H7 (cell line): ENCODE results near the gene PRSS57. TPM values are rescaled to one million over a fixed set of nuclear protein-coding genes. Genes with fewer than 3 reads are reported as not detected.

Experiments used
- DNase-seq: peaks from one replicate; pipeline ENCODE4 v3.0.0; 2012
- H3K27me3 ChIP-seq: 2 replicates; pipeline ENCODE4 v1.6.0; 2011; ENCODE audit warnings: mild to moderate bottlenecking, low read length; ENCODE audit not compliant: control insufficient read depth, insufficient read depth
- H3K36me3 ChIP-seq: replicated peaks from 2 replicates; pipeline ENCODE4 v1.5.1; 2011; ENCODE audit warnings: low read length; ENCODE audit not compliant: control insufficient read depth, insufficient read depth
- H3K4me3 ChIP-seq: 2 replicates; pipeline ENCODE4 v1.5.1; 2011; ENCODE audit warnings: low read depth, mild to moderate bottlenecking, control low read depth, low read length, moderate library complexity; ENCODE audit not compliant: insufficient read depth
- total RNA-seq: library from RNA; depleted of rRNA; stranded (reverse); fragments of >200 nt; shearing (Covaris generic); gene quantifications from 2 replicates; pipeline ENCODE4 v1.2.3, GENCODE V29; 2014

Gene PRSS57
- total RNA-seq, 1 experiment from 2014 or later, result not detected

- no peak for DNase-seq
- H3K4me3 ChIP-seq, result no peak overlapping the region
- H3K27me3 ChIP-seq, result no peaks in the 10 kb centered on the region
- H3K36me3 ChIP-seq, result no peaks in the 10 kb centered on the region
These were observed 7.0 kb downstream of the PRSS57 start for GRCh38 chr19:688214-688613.

- Histone ChIP-seq H3K36me3 (no peaks in the 10 kb centered on the region), H3K27me3 (no peaks in the 10 kb centered on the region), H3K4me3 (no peak overlapping the region)
- DNase-seq, result no peak
These were observed 7.6 kb downstream of the PRSS57 start for GRCh38 chr19:687569-688166.

DNA sequence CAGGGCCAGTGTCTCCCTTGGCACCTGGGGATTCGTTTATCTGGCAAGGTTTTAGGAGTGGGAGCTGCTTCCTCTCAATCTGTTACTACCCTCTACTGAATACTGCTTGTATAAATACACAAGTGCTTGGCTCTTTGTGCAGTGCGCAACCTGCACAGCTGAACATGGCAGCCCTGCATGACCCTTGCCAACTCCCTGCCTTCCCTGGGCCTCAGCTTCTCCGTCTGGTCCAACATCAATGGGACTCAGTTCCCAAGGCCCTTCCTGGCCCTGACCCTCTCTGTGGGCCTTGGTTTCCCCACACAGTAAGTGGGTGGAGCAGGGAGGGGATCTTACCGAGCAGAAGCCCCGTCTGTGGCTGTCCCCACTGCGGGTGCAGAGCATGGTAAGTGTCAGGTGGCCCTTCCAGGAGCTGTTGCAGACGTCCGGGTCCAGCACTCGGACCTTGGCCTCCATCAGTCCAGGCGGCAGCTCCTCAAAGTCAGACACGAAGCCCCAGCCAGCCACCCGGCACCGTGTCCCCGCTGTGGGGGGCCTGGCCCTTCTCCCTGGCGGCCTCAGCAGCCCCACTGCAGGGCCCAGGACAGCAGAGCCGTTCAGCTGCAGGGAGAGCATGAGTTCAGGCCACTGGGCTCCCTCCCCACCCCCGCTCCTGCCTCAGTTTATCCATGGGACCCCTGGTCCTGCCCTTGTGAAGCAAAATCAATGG lies 8.5 kb downstream of the PRSS57 start:
- no peaks in the 10 kb centered on the region for H3K36me3 ChIP-seq
- no peak overlapping the region for H3K4me3 ChIP-seq
- no peaks in the 10 kb centered on the region for H3K27me3 ChIP-seq
- DNase-seq, result no peak

- Histone ChIP-seq H3K27me3 (no peaks in the 10 kb centered on the region), H3K4me3 (no peak overlapping the region), H3K36me3 (no peaks in the 10 kb centered on the region)
- peak; percentile 61 for DNase-seq
These were observed 9.8 kb downstream of the PRSS57 start for GRCh38 chr19:685454-685931.

GRCh38 chr19:682678-683320 lies 12.5 kb downstream of the PRSS57 start:
- Histone ChIP-seq H3K4me3 (no peak overlapping the region), H3K36me3 (no peaks in the 10 kb centered on the region), H3K27me3 (no peaks in the 10 kb centered on the region; the same call in 1 of the 2 replicates)
- no peak for DNase-seq

DNA sequence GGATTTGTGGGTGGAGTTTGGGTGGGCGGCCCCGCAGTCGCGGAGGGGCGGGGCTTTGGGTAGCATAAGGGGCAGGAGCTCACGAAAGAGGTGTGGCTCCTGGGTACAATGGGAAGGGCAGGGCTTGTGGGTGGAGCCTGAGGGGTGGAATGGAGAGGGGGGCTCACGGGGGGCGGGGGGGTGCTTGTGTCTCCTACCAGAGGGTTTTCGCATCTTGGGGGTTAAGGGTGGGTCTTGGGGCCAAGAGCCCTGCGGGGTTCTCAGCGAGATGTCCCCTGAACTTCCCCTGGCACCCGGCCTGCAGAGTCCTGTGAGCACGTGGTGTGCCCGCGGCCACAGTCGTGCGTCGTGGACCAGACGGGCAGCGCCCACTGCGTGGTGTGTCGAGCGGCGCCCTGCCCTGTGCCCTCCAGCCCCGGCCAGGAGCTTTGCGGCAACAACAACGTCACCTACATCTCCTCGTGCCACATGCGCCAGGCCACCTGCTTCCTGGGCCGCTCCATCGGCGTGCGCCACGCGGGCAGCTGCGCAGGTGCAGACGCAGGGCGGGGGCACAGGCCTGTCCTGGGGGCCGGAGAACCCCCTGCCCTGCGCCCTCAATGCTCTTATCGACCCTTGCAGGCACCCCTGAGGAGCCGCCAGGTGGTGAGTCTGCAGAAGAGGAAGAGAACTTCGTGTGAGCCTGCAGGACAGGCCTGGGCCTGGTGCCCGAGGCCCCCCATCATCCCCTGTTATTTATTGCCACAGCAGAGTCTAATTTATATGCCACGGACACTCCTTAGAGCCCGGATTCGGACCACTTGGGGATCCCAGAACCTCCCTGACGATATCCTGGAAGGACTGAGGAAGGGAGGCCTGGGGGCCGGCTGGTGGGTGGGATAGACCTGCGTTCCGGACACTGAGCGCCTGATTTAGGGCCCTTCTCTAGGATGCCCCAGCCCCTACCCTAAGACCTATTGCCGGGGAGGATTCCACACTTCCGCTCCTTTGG lies 13.9 kb downstream of the PRSS57 start:
- H3K4me3 ChIP-seq, result peak overlapping the region; percentile 51; the same call in 1 of the 2 replicates
- peaks cover 11% of the 10 kb centered on the region for H3K27me3 ChIP-seq
- no peaks in the 10 kb centered on the region for H3K36me3 ChIP-seq
- peak; percentile 99 for DNase-seq

GRCh38 chr19:680287-681028 lies 14.8 kb downstream of the PRSS57 start:
- peak; percentile 100 for DNase-seq
- H3K36me3 ChIP-seq, result no peaks in the 10 kb centered on the region
- H3K27me3 ChIP-seq, result peaks cover 14% of the 10 kb centered on the region
- H3K4me3 ChIP-seq, result peak overlapping the region; percentile 67

DNA sequence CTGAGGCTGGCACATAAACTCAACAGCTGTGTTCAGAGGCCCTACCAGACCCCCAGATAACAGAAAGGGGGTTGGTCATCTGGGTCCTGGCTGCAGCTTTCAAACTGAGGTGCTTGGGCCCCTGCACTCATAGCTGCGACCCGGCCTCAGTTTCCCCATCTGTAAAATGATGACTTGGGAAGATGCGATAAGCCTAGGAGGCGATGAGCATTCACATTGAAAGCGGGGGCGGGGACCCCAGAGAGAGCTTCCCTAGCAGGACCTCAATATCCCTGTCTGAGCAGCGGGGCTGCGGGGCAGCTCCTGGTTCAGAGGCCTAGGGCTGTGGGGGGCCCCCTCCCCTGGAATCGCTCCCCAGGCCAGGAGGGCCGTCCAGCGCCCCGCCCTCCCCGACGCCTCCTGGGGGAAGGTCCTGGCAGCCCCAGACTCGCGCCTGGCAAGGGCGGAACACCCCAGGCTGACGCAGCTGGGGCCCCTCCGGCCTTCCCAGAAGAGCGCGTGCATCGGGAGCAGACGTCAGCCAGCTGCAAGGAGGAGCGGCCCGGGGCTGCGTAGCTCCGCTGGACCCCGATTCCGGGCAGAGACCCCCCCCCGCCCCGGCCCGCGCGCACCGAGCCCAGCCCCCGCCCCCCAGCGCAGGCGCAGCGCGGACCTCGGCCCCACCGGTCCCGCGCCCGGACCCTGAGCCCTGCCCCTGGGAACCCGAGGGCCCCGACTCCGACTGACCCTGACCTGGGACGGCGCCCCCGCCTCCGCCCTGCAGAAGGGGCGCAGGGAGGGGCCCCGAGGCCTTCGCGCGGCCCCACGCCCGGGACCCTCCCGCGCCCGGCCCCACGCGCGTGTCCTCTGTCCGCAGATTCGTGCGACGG lies 15.6 kb downstream of the PRSS57 start:
- Histone ChIP-seq H3K27me3 (peaks cover 16% of the 10 kb centered on the region), H3K36me3 (no peaks in the 10 kb centered on the region), H3K4me3 (peak overlapping the region; percentile 67)
- peak; percentile 91 for DNase-seq

DNA sequence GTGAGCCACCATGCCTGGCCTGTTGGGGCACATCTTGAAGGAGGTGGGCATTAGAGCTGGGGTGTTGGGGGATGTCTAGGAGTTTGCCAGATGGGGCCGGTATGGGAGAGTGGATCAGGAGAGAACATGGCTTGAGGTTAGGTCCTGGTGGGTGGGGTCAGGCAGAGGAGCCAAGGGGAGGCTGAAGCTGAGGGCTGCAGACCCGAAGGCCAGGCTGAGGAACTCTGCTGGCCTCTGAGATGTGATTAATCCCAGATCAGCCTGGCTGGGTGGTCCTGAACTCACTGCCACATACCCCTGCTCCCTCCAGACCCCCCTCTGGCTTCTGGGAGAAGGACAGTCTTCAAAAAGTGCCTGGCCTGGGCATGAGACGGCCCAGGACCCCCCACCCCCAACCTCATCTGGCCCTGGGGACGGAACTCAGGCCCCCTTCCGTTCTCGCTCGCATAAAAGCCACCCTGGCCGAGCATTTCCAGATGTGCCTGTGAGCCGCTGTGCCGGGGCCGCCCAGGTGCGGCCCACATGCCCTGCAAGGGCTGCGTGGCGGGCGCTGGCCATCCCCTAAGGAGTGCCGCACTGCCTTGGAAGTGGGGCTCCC lies 16.4 kb downstream of the PRSS57 start:
- Histone ChIP-seq H3K27me3 (peaks cover 16% of the 10 kb centered on the region), H3K4me3 (no peak overlapping the region), H3K36me3 (no peaks in the 10 kb centered on the region)
- peak; percentile 70 for DNase-seq

DNA sequence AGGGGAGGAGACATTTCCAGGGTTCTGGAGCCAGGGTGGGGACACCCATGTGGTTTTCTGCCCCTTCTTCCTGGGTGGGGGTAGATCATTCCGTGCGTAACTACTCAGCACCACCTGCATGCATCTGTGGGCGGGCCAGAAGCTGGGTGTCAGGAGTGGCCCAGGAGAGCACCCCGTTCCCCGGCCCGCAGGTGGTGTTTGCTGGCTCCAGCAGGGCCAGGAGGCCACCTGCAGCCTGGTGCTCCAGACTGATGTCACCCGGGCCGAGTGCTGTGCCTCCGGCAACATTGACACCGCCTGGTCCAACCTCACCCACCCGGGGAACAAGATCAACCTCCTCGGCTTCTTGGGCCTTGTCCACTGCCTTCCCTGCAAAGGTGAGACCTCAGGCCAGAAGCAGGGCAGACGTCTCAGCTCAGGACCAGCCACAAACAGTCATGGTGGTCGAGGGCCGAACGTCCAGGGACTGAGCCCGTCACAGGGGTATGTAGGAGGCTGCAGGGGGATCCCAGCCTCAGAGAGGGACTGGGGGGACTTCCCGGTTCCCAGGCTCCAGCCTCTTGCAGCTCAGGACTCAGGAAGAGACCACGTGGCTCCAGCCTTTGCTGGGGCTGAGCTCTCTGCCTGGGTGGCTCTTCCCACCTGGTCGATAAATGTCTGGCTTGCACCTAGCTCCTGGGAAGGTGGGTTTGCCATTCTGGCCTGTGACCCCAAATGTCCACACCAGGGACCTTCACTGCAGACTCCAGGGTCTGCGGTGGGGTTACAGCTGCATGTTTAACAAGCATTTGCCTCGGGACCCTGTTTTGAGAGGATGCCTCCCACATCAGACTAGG lies 17.4 kb downstream of the PRSS57 start:
- H3K36me3 ChIP-seq, result no peaks in the 10 kb centered on the region
- peaks cover 16% of the 10 kb centered on the region for H3K27me3 ChIP-seq
- DNase-seq, result peak; percentile 66
- H3K4me3 ChIP-seq, result no peak overlapping the region

DNA sequence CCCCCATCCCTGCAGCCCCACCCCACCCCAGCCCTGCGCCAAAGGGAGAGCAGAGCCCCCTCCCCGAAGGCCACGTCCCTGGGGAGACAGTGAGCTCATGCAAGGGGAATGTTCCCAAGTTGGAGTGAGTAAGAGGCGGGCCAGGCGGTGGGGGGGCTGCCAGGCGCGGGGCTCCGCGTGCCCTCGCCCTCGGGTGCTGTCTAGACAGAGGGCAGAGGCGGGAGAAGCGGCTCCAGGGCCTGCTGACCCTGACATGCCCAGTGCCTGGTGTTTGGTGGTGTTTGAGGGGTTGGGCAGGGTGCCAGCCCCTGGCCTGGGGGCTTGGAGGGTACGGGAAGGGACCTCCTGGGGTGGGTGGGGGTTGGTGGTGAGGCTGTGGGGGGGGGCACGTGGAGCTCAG lies 18.1 kb downstream of the PRSS57 start:
- no peak overlapping the region for H3K4me3 ChIP-seq

More for the DNA sequence above, 18.1 kb downstream of the PRSS57 start:
- H3K27me3 ChIP-seq, result peaks cover 16% of the 10 kb centered on the region
- no peaks in the 10 kb centered on the region for H3K36me3 ChIP-seq
- DNase-seq, result peak; percentile 70
